ENCODE data around the gene QTRT2.

The QTRT2 gene

DNA sequence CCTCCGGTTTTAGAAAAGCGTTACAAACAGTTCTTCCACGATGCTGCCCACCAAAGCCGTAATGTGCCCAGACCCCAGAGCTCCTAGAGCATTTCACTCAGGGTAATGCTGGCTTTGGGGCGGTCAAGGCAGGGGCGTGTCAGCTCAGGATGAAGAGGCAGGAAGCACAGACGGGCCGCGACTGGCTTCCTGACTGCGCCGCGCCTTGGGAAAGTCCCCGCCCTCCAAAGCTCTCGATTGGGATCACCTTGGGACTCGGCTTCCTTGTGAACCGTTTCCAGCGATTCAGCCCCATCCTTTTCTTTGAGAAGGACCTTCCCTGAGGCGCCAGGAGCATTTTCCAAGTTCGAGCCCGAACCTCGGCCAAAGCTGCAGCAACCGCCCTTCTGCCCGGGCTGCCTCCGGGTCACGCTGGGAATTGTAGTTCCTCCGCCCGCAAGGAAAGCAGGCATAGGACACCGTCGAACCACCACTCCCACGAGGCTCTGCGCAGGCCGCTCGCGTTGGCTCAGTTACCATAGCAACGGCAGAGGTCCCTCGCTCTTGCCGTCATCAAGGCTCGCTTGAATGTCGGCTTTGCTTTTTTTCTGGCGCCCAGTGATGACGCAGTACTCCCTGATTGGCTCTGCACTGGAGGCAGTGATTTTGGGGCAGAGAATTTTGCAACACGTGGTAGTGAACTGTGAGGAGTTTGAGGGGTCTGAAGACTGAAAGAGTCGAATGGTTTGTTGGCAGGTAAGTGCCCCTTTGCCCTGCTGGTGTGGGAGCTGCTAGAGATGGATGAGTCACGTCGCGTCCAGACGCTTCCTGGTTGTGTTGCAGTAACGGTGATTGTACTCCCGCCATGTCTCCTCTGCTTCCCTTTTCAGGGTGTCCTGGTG lies at the start of gene QTRT2, which contains the start of gene CCDC191:
TSS of gene QTRT2 (plus strand) at position 608 of the 881 bp plus-strand sequence. CDS start 8,521 bp downstream, outside the sequence.
TSS of gene CCDC191 (minus strand) at position 397 of the 881 bp plus-strand sequence. CDS start at position 337, 60 bp downstream.
- peak; percentile 94 for DNase-seq

DNA sequence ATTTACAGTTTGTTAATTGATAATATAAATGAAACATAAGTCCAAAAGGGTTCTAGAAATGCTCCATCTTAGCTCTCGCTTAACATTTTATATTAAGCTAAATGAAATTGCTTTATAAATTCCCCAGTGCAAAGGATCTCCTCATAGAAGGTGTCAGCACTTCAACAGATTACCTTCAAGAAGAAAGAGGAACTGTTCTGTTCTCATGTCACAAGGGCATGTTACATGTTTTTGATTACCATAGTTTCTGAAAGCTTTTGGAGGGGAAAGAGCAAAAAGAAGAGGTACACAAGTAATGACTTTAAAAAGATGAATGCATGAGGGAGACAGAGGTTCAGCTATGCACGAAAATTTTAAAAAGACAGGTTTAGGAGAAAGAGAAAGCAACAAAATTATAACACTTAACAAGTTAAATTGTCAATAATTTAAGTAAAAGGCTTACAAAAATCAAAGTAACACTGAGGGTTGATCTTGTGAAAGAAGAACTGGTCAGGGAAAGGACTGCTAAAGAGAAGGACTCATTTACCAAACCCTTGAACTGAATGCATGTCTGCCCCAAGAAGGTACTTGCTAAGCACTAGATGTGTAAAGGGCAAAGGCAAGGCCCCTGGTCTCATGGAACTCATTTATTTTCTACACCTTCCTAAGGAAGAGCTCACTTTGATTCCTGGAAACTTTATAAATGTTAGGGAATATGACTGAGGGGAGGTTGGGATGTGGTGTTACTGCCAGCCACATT lies 45.3 kb upstream of the QTRT2 start:
- DNase-seq: no peak

DNA sequence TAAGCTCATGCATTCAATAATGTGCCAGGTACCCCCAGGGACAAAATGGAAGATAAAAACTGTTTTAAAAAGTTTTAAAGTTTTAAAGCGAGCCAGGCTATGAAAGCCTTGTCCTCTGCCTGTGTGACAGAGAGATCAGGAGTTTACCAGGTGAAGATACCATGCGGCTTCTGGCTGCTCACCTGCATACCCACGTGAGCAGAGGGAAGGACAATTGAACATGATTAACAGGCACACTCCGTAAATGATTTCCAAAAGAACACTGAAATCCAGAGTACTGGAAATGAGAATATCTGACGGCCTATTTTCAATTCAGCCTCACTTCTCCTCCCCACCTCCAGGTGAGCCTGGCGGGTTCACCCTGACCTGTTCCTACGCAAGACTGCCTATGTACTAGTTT lies 42.3 kb upstream of the QTRT2 start:
- no peak for DNase-seq

DNA sequence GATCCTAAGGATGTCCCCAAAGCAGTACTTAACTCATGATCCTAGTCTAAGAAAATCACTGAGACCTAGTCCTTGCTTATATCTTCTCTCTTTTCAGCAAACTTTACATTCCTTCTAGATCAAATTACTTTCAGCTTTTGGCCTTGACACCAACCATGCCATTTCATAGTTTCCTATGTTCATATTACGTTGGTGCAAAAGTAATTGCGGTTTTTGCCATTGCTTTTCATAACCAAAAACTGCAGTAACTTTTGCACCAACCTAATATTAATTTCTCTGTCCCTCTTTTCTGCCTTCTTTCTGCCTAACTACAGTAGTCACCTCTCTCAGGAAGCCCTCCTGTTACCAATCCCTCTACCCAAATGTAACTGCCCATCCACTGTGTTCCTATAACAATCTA lies 37.1 kb upstream of the QTRT2 start:
- DNase-seq: no peak

DNA sequence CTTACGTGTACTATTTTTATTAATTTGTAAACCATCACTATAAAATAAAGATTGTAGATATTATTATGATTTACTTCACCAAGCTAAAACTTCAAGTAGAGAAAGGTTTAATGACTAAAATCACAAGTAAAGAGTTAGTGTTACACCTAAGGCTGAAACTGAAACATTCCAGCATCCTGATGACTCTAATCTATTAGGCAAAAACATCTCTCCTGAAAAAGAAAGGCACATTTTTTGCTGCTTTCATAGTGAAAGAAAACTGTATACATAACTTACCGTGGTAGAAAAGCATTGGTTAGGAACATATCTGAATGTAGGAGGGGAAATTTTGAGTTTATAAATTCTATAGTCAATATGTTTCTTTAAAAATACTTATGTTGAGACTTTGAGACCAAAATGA lies 35.6 kb upstream of the QTRT2 start:
- DNase-seq: no peak

DNA sequence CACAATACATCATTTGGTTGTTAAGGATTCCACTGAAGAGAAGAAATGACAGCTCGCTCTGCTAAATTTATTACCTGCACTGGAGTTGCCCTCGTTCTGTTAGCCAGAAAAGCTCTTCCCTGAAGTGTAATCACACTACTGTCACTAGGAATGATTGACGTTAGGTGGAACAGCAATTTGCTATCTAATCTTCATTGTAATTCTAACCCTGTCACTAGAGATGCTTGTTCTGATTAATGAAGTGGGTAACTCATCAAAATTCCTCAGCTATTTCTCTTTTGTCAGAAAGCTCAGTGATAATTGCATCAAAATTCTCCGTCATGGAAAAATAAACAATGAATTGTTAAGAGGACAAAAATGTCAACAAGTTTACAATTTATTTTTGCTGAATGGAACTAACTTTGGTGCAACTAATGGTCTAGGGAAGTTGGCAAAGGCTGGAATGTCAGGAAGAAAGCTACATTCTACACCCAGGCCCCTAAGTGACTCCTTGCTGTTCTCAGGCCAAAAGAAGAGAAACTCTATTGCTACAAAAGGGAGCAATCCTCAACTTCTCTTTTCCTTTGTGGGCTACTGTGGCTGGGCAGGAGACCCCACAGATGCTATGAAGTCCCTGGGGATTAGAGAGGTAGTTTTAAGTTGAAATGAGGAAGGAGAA lies 34.3 kb upstream of the QTRT2 start:
- DNase-seq: no peak

DNA sequence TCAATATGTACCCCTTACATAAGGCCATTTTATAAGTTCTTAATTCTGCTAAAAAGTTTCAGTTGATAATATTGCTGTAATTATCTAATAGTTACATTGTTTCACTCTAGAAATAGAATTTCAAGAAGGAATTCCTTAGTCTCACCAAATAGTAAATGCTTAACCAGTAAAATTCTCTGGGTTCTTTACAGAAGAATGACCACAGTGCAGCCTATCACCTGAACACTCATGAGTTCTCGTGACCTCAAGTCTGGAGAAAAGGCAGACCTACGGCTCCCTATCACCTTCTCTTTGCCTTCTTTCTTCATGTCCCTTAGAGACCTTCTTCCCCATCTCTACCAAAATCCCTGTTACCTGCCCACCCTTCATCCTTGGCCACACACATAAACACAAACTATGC lies 31.1 kb upstream of the QTRT2 start:
- DNase-seq: no peak

DNA sequence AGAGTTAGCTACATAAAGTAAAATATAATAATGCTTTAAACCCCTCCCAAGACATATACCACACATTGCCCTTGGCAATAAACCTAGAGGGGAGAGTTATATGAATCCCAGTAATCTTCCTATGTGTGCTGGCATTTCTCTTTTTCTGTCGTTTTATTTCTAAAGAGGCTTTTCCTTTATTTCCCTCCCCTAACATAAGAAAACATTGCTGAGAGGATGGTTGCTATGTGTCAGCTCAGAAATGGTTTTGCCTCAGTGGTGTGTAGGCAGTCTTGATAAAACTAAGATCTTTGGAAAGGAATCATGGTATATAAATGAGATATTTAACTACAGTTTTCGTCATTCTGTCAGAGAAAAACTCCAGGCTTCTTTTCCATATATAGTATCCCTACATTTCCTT lies 30.2 kb upstream of the QTRT2 start:
- DNase-seq: no peak

DNA sequence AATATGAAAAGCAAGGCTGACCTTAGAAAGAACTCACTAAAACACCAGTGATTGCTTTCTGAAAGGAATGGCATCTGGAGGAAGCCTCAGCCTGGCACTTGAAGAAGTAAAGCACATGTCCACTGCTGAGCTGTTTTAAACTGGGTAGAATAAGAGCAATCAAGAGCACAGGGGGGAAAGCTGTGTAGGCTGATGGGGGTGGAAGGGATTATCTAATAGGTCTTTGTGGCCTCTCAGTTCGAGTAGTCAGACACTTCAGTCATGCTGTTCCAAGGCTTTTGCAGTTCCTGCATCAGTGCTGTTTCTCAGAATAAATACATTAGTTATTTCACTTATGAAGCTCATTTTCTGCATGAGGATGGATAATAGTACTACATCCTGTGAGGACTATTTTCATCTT lies 22.8 kb upstream of the QTRT2 start:
- DNase-seq: no peak

DNA sequence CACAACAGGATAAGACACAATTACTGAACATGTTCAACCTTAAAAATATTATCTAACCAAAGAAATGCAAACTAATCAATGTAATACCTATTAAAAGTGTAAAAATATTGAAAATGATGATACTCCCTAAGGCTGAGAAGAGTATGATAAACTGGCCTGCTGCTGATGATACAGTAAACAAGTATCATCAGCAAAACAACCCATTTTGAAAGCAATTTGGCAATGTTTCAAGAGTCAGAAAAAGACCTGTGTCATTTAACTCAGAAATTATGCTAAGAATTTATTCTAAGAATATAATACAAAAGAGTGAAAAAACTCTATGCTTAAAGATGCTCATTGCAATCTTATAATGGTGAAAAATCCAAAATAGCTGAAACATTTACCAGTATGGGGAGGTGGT lies 22.3 kb upstream of the QTRT2 start:
- no peak for DNase-seq

DNA sequence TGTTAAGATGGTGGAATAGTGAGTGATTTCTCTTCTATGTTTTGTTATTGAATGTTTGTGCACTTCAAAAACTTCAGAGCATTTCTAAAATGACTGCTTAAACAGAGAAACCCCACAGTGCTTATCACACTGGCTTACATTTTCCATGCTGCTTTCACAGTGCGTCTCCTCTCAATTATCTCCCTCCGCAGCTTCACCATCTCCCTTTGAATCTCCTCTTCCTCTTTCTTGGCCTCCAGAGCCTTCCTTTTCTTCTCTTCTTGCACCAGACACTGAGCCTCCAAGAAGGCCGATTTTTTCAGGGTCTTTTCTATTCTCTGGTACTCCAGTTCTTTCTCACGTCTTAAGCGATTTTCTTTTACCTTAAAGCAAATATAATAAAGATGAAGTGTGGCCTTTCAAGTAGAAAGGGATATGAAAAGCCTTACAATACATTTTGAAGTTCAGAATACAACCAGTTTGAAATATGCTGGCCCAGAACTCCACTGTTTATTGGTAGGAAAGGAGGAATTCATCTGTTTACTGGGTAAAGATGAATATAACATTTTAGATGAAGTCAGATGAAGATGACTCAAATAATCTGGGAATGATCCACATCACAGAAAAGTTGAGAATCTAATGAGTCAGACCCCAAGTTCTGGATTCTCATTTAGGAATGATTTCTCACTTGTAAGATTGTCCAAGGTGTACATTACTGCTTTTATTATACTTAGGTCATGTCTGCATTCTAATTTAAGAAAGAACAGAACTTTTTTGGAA lies 21.6 kb upstream of the QTRT2 start:
- DNase-seq: no peak

DNA sequence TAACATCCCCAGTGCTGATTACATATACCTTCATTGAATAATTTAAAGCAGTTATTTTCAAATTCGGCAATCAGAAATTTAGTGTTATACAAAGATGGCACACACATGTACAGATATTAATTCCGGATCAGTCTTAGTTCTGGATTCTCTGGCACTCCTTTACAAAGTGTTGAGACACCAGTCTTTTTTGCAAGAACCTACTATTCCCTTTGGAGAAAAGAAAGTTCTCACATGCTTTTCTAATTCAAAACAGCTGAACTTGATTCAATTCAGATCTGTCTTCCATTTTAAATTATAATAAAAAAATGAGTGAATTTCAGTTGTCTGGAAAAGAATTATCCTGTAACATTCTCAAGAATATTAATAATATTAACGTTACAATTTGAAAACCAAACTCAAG lies 20.6 kb upstream of the QTRT2 start:
- DNase-seq: no peak

DNA sequence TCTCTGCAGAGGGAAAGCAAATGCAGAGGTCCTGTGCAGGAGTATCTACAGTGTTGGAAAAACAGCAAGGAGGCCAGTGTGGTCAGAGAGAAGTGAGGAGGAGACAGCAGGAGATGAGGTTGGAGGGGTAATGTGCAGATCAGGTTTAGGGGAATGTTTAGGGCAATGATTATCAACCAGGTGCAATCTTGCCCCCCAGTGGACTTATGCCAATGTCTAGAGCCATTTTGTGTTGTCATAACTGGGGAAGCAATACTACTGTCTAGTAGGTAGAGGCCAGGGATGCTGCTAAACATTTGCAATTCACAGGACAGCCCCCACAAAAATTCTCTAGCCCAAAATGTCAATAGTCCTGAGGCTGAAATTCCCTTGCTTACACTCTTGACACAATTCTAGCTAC lies 13.3 kb upstream of the QTRT2 start:
- DNase-seq: no peak

DNA sequence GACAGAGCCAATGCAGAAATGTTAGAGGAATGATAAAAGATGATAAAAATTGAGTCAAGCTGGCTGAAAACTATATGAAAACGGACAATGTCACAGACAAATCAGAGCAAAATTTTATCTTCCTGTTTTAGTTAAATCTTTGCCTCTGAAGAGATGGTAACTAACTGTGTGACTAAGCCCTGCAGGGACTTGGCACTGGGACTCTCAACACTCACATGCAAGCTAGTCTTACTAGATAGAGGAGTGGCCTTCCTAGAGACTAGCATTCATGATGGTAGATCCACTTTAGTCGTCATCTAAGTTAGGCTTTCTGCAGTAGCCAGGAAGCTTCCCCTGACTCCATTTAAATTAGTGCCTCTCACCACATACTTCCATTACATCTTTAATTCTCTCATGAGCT lies 4.3 kb upstream of the QTRT2 start:
- no peak for DNase-seq

DNA sequence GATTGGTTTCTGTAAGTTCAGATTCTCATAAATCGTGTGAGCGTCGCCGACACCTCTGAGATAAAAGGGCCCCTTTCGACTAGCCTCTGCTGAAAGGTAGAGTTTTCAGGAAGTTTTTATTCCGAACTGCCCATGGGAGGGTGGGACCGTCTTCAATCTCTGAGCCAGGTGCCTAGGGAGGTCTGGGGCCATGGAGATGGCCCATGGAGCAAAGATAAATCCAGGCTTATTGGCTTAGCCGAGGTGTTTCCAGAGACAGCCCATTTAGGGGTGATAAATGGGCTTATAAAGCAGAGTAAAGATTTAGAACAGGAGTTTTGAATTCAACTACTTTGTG lies 442 bp downstream of the QTRT2 start:
- no peak for DNase-seq

DNA sequence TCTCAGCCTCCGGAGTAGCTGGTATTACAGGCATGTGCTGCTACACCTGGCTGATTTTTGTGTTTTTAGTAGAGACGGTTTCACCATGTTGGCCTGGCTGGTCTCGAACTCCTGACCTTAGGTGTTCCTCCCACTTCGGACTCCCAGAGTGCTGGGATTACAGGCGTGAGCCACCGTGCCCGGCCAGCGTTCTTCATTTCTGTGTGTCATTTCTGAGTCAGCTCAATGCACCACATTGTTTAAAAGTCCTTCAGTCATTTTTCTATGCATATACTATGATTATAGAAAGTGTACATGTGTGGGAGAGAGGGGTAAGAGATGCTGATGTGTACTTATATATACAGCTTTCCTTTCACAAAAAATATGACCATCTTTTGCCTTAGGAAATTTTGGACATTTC lies 2.1 kb downstream of the QTRT2 start:
- no peak for DNase-seq

DNA sequence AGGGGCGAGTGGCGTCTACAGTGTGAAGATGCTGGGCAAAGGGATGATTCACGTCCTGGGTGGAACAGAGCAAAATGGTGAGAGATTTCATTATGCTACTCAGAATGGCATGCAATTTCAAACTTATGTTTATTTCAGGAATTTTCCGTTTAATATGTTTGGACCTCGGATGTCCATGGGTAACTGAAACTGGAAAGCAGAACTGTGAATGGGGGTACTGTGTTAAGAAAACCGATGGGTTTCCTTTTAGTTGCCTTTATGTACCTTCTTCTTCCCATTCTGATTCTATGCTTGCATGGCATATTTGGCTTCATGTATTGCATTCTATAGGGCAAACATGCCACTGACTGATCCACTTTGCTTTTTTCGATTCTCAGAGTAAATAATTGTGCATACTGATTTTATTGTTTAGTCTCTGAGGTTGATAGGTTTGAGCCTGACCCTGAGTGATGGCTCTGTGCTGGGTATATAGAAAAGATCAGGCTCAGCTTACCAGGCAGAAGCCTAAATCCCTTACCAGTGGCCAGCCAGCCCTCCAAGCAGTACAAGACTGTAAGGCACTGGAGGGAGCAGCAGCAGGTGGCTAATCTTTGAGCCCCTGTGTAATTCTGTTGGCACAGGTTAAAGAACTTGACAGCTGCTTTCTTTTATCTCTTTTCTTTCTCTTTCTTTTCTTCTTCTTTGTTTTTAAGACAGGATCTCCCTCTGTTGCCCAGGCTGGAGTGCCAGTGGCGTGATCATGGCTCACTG lies 4.5 kb downstream of the QTRT2 start:
- no peak for DNase-seq

DNA sequence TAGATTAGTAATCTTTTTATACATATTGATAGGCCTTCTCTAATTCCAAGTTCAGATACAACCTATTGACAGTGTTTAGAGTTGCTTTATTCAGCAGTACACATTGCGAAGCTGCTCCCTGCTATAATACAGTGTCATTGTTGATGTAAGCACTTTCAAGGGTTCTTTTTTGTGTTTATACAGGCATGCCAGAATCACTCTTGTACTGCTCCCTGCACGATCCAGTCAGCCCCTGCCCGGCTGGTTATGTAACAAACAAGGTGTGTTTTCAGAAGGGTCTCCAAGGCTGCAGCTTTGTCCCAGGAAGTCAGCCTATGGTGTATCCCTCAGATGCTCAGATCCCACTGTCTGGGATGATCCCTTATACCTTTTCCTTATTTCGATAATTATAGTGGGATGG lies 11.3 kb downstream of the QTRT2 start:
- DNase-seq: no peak

DNA sequence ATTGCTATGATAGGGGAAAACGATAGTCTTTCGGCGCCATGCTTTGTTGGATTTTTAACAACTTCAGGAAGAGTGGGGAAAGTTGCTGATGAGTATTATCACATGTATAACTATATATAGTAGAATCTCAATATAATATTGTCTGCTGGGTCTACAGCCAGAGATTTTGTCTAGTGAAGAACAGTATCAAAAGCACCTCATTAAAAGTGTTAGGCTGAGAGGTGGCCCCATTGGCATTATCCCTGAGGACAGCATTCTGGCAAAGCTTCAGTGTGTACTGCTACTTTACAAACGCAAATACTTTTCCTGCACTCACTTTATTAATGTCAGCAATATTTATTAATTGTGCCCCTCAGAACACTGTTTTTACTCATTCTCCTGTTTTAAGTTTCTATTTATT lies 11.8 kb downstream of the QTRT2 start:
- no peak for DNase-seq

DNA sequence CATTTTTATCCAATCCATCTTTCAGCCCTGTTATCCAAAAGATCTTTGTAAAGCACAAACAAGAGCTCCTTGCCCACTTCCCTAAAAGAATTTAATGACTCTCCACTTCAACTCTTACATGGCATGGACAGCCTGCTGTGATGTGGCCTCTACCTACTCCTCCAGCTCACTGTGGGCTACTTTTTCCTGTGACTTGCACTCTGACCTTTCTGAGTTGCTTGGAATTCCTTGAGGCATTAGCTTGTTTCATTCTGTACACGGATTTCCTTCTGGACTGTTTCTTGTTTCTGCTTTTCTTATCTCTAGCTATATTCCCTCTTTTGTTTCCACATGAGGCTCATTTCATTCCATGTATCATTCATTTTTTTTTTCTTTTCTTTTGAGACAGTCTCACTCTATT lies 15.2 kb downstream of the QTRT2 start:
- no peak for DNase-seq

DNA sequence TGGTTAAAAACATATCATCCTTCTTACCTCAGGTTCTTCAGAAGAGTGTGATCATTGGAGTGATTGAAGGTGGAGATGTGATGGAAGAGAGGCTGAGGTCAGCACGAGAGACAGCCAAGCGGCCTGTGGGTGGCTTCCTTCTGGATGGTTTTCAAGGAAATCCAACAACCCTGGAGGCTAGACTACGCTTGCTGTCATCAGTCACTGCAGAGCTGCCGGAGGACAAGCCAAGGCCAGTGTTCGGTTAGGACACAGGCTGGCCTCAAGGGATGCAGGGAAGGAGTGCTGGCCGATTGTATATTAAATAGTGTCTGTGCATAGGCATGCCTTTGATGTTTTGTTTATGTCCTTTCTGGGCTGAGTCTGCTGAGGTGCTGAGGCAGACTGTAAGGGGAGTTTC lies 20.2 kb downstream of the QTRT2 start:
- DNase-seq: no peak

DNA sequence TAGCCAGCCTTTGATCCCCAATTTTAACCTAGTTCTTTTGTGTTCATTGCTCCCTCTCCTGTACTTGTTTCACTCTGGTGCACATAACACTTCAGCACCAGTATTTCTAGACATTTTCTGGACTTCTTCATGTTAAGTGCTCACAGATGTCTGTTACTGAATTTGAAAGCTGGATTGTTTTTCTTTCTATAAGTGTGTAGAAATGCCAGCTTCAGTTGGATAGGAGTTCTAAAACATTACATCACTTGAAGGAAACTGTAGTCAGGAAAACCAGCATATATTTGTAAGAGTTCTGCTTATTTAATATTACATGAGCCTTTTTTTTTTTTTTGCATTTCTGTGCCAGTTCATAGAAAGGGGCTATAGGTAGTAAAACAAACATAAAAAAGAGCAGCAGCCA lies 21.6 kb downstream of the QTRT2 start:
- no peak for DNase-seq

Data from stimulated activated CD4-positive, alpha-beta T cell treated with anti-CD3 and anti-CD28 coated beads, Interleukin-12 subunit alpha, Interleukin-12 subunit beta, amount 100 ng/mL, for 4 hours (primary cell).